Measurements from ENCODE around the gene SRRT.

GRCh38 chr7:100929808-100930174 lies 54.9 kb downstream of the SRRT start:
- TF ChIP-seq CTCF (conservative IDR thresholded peaks at IDR 0.05; ENCODE audit: low read depth, low read length) (no peak), MXI1 (IDR thresholded peaks at IDR 0.05; ENCODE audit: borderline replicate concordance, low read depth, low read length) (no peak), RFX5 (IDR thresholded peaks at IDR 0.05; ENCODE audit: low read depth, low read length) (no peak), RAD21 (IDR thresholded peaks at IDR 0.05; ENCODE audit: low read length) (no peak), POLR2A (IDR thresholded peaks at IDR 0.05; ENCODE audit: low read depth, low read length) (no peak), NFE2L2 (IDR thresholded peaks at IDR 0.05; ENCODE audit: low read depth, low read length) (no peak), SMC3 (IDR thresholded peaks at IDR 0.05; ENCODE audit: low read depth, low read length) (no peak), RCOR1 (IDR thresholded peaks at IDR 0.05; ENCODE audit: insufficient replicate concordance, low read length) (no peak), CHD1 (IDR thresholded peaks at IDR 0.05; ENCODE audit: low read depth, low read length) (no peak), MAFK (IDR thresholded peaks at IDR 0.05; ENCODE audit: low read depth, low read length) (no peak), FOS (IDR thresholded peaks at IDR 0.05; ENCODE audit: low read depth, low read length) (no peak), CEBPB (IDR thresholded peaks at IDR 0.05; ENCODE audit: low read depth, low read length) (no peak)
- TF ChIP-seq, protein P1, sequence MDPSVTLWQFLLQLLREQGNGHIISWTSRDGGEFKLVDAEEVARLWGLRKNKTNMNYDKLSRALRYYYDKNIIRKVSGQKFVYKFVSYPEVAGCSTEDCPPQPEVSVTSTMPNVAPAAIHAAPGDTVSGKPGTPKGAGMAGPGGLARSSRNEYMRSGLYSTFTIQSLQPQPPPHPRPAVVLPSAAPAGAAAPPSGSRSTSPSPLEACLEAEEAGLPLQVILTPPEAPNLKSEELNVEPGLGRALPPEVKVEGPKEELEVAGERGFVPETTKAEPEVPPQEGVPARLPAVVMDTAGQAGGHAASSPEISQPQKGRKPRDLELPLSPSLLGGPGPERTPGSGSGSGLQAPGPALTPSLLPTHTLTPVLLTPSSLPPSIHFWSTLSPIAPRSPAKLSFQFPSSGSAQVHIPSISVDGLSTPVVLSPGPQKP (IDR thresholded peaks at IDR 0.05; ENCODE audit: borderline replicate concordance, low read depth, low read length) = no peak
